Neutrophil (primary cell): ENCODE measurements around the gene LHX5.

Experiments
- H3K27ac ChIP-seq: fragments of 200-600 bp; sonication (generic); 2 replicates; pipeline ENCODE4 v1.5.1; 2016; ENCODE audit warnings: mild to moderate bottlenecking, moderate library complexity
- H3K27me3 ChIP-seq: fragments of 200-600 bp; sonication (generic); 2 replicates; pipeline ENCODE4 v1.6.0; 2016; ENCODE audit warnings: mild to moderate bottlenecking
- H3K36me3 ChIP-seq: fragments of 200-600 bp; sonication (generic); 2 replicates; pipeline ENCODE4 v1.5.1; 2017
- H3K4me1 ChIP-seq, 2 experiments: fragments of 200-600 bp in 1 of 2; sonication (generic) in 1 of 2; 1 replicate in 1 of 2; 2 replicates in 1 of 2; pipeline versions ENCODE4 v1.5.1 to v1.6.1; 2013 to 2016; ENCODE audit warnings: low read depth in 1 of 2, low read length in 1 of 2, mild to moderate bottlenecking in 1 of 2, moderate library complexity in 1 of 2; ENCODE audit not compliant: control insufficient read depth in 1 of 2, insufficient read depth in 1 of 2
- H3K4me3 ChIP-seq, 2 experiments: fragments of 200-600 bp in 1 of 2; sonication (generic) in 1 of 2; 1 replicate in 1 of 2; 2 replicates in 1 of 2; pipeline ENCODE4 v1.5.1; 2013 to 2016; ENCODE audit warnings: low read depth in 1 of 2, low read length in 1 of 2, mild to moderate bottlenecking in 1 of 2, moderate library complexity in 1 of 2
- H3K9me3 ChIP-seq: fragments of 200-600 bp; sonication (generic); 2 replicates; pipeline ENCODE4 v1.5.1; 2016
- CTCF ChIP-seq: fragments of 200-600 bp; sonication (generic); IDR thresholded peaks from 2 replicates; pipeline ENCODE4 v1.5.1; 2016; ENCODE audit warnings: antibody characterized with exemption

LHX5 gene

DNA sequence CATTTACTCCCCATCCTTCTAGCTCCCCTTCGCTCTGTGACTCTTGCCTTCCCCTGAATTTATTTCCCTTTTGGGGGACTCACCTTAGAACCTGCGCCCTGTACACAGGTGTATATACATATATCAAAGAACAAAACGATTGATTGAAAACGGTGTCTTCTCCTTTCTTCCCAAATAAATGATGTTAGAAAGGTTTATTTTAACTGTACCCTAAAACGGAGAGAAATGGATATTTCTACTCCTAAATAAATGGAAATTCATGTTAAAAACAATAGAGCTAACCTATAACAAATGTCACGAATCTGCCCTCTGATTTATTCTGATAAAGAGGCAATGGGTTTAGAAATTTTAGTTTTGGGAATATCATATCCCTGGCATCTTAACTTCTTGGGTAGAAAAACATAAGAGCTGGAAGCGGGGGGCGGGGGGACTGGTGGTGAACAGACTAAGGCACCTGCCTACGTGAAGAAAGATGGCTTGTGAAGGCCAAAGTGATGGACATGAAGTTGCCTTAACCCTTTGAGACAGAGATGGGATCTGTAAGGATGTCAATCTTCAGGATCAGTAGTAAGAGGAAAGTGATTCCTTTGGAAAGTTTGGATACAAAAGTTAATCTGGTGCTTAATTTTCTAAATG lies 8.8 kb upstream of the LHX5 start:
- H3K27ac ChIP-seq: no peak overlapping the region
- H3K4me1 ChIP-seq: no peaks in the 10 kb centered on the region
- H3K9me3 ChIP-seq: no peaks in the 10 kb centered on the region
- peaks cover 100% of the 10 kb centered on the region for H3K27me3 ChIP-seq
- no peak for TF ChIP-seq CTCF
- H3K4me3 ChIP-seq: no peak overlapping the region
- H3K36me3 ChIP-seq: no peaks in the 10 kb centered on the region

DNA sequence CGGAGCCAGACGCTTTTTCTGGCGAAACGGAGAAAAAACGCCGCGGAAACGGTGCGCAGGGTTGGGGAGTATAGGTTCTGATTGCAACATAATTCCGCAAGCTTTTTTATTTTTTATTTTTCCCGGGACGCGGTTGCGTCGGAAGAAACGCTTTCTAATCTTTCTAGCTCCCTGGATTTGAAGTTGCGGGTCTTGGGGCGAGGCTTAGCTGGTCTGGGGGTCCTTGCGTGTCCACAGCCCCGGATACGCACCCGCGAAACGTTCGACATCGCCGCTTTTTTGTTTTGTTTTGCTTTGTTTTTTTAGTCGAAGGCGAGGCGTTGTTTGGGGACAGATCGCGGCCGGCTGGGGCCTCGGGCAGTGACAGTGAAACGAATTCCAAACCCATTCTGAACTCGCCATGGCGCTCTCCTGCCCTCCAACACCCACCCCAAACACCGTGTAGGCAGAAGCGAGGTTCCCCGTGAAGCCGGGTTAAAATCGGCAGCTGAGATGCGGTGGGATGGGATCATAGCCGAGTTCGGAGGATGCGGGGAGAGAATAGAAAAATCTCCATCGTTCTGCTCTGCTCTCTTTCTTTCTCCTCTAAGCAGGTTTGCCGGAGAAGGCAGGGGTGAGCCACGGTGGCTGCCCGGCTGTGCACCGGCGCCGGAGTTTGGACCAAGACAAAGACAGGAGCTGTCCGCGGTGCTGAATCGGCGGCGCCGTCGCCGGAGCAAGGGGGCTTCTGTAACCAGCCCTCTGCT lies 8.1 kb upstream of the LHX5 start:
- no peaks in the 10 kb centered on the region for H3K4me1 ChIP-seq
- no peak overlapping the region for H3K27ac ChIP-seq
- H3K36me3 ChIP-seq: no peaks in the 10 kb centered on the region
- peaks cover 100% of the 10 kb centered on the region for H3K27me3 ChIP-seq
- TF ChIP-seq CTCF: no peak
- H3K4me3 ChIP-seq: no peak overlapping the region
- no peaks in the 10 kb centered on the region for H3K9me3 ChIP-seq

GRCh38 chr12:113479216-113479589 lies 7.5 kb upstream of the LHX5 start:
- TF ChIP-seq CTCF: no peak
- peaks cover 100% of the 10 kb centered on the region for H3K27me3 ChIP-seq

DNA sequence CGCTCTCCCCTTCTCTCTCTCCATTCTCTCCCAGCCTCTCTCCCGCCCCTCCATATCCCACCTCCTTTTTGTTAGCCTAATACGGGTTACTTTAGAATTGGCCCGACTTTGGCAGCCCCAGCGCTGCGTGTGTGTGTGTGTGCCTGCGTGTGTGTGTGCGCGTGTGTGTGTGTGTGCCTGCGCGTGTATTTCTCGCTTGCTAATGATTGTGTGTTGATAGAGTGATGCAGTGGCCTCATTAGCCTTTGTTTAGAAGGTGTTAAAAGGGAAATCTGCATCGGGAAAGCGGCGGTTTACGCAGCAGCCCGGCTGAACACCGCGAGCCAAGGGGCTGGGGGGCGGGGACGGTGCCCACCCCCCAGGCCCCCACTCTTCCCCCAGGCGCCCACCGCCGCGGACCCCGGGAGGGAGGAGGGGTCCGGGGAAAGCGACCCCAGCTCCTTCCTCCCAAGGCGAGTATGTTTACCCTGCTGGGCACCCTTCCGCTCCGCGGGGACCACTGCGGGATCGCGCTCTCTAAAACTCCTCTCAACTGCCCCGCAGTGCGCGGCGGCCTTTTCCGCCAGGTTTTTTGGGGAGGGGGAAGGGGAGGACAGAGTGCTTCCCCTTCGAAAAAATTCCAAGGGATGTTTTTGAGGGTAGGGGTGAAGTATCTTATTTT lies 6.8 kb upstream of the LHX5 start:
- Histone ChIP-seq H3K27me3 (peaks cover 100% of the 10 kb centered on the region), H3K27ac (no peak overlapping the region), H3K9me3 (no peaks in the 10 kb centered on the region), H3K4me1 (no peaks in the 10 kb centered on the region), H3K36me3 (no peaks in the 10 kb centered on the region), H3K4me3 (no peak overlapping the region)
- TF ChIP-seq CTCF: no peak

More at GRCh38 chr12:113479216-113479589, 7.5 kb upstream of the LHX5 start:
- Histone ChIP-seq H3K4me3 (no peak overlapping the region), H3K36me3 (no peaks in the 10 kb centered on the region), H3K4me1 (no peaks in the 10 kb centered on the region), H3K9me3 (no peaks in the 10 kb centered on the region), H3K27ac (no peak overlapping the region)

DNA sequence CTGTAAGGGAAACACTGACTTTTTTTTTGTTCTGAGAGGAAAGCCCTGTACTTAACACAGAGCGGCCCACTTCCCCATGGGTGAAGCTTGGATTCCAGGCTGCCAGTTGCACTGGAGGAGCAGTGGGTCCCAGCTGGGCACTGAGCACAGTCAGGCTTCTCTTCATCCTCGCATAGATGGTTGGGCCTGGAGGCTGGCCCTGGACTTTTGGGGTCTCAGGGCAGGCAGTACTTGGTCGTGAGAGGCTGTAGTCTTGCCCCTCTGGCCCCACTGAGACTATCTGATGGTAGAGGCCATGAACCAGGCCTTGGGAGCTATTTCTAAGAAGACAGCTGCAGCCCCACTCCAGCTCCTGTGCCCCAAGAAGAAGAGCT lies 6.2 kb upstream of the LHX5 start:
- Histone ChIP-seq H3K9me3 (no peaks in the 10 kb centered on the region), H3K4me3 (no peak overlapping the region), H3K27ac (no peak overlapping the region), H3K36me3 (no peaks in the 10 kb centered on the region), H3K27me3 (peaks cover 100% of the 10 kb centered on the region), H3K4me1 (no peaks in the 10 kb centered on the region)
- no peak for TF ChIP-seq CTCF
